Keratinocyte (primary cell): ENCODE results near the gene GPR153. TPM values are rescaled to one million over a fixed set of nuclear protein-coding genes. Genes with fewer than 3 reads are reported as not detected.

Source experiments
- DNase-seq: peaks from one replicate; pipeline ENCODE4 v3.0.0-alpha.2; 2011; ENCODE audit warnings: low read depth, missing footprints, low spot score
- FAIRE-seq: peaks from 2 replicates; lab custom pipeline; 2011; peaks lifted over from hg19 to GRCh38; lab: Jason Lieb, UNC
- H2AFZ ChIP-seq: 2 replicates; pipeline ENCODE4 v1.6.0; 2012; ENCODE audit warnings: low read length, control low read depth, inconsistent platforms; ENCODE audit not compliant: control insufficient read depth
- H3K27ac ChIP-seq: 2 replicates; pipeline ENCODE4 v1.5.1; 2011; ENCODE audit warnings: low read length; ENCODE audit not compliant: control insufficient read depth, insufficient read depth
- H3K27me3 ChIP-seq: 3 replicates; pipeline ENCODE4 v1.6.0; 2011; ENCODE audit warnings: low read length; ENCODE audit not compliant: control insufficient read depth, insufficient read depth; ENCODE audit errors: extremely low read depth
- H3K36me3 ChIP-seq, 2 experiments: 2 replicates in 1 of 2; 3 replicates in 1 of 2; pipeline ENCODE4 v1.5.1; 2011; ENCODE audit warnings: low read length in 2 of 2, mild to moderate bottlenecking in 1 of 2; ENCODE audit not compliant: control insufficient read depth in 2 of 2, insufficient read depth in 2 of 2; ENCODE audit errors: extremely low read depth in 1 of 2
- H3K4me1 ChIP-seq: 3 replicates; pipeline ENCODE4 v1.5.1; 2011; ENCODE audit warnings: low read length; ENCODE audit not compliant: control insufficient read depth, insufficient read depth; ENCODE audit errors: extremely low read depth
- H3K4me2 ChIP-seq: 3 replicates; pipeline ENCODE4 v1.6.0; 2011; ENCODE audit warnings: low read depth, low read length; ENCODE audit not compliant: control insufficient read depth, insufficient read depth; ENCODE audit errors: extremely low read depth
- H3K4me3 ChIP-seq, 3 experiments: fragments of 200-600 bp in 1 of 3; sonication (generic) in 1 of 3; 2 replicates in 2 of 3; 3 replicates in 1 of 3; pipeline ENCODE4 v1.5.1; 2011 to 2016; ENCODE audit warnings: low read length in 3 of 3, mild to moderate bottlenecking in 3 of 3, control low read depth in 2 of 3, inconsistent platforms in 1 of 3, low read depth in 1 of 3, mixed read lengths in 1 of 3, mixed run types in 1 of 3, moderate library complexity in 1 of 3; ENCODE audit not compliant: control insufficient read depth in 2 of 3, insufficient read depth in 2 of 3; ENCODE audit errors: extremely low read depth in 1 of 3
- H3K79me2 ChIP-seq: 2 replicates; pipeline ENCODE4 v1.6.0; 2012; ENCODE audit warnings: low read length; ENCODE audit not compliant: control insufficient read depth, insufficient read depth
- H3K9ac ChIP-seq: 3 replicates; pipeline ENCODE4 v1.6.0; 2011; ENCODE audit warnings: low read length; ENCODE audit not compliant: control insufficient read depth, insufficient read depth; ENCODE audit errors: extremely low read depth
- H3K9me1 ChIP-seq: 3 replicates; pipeline ENCODE4 v1.6.0; 2011; ENCODE audit warnings: low read length; ENCODE audit not compliant: control insufficient read depth, insufficient read depth; ENCODE audit errors: extremely low read depth
- H3K9me3 ChIP-seq: 2 replicates; pipeline ENCODE4 v1.5.1; 2012; ENCODE audit warnings: low read depth, low read length; ENCODE audit not compliant: control insufficient read depth
- H4K20me1 ChIP-seq: 3 replicates; pipeline ENCODE4 v1.6.0; 2011; ENCODE audit warnings: low read length; ENCODE audit not compliant: control insufficient read depth, insufficient read depth; ENCODE audit errors: extremely low read depth
- EZH2 ChIP-seq: IDR thresholded peaks from one replicate; pipeline ENCODE4 v1.6.1; 2012; ENCODE audit warnings: inconsistent platforms, mild to moderate bottlenecking, low read length, moderate library complexity
- dilution Hi-C: fragments of 300-500 bp; cut with MboI; formaldehyde crosslinking; loops from one replicate; pipeline ENCODE4 v1.7.0; 2020; ENCODE audit warnings: low sequenced_read_pairs; ENCODE audit not compliant: extremely low pct_ligation_motif_present
- polyA plus RNA-seq, 5 experiments: library from polyadenylated mRNA; depleted of rRNA in 3 of 5; stranded (reverse) in 3 of 5; stranded (forward) in 1 of 5; unstranded in 1 of 5; fragments of >200 nt; gene quantifications; 1 replicate in 1 of 5; 2 replicates in 3 of 5; 3 replicates in 1 of 5; pipeline versions ENCODE4 v1.2.1 to v1.2.3, GENCODE V29; 2011 to 2012; ENCODE audit warnings: missing spikeins in 2 of 5, low read depth in 1 of 5, low replicate concordance in 1 of 5
- TF ChIP-seq, protein P1 (sequence below), 3 experiments: IDR thresholded peaks in 1 of 3; conservative IDR thresholded peaks in 1 of 3; optimal IDR thresholded peaks in 1 of 3; 2 replicates in 2 of 3; 3 replicates in 1 of 3; pipeline versions ENCODE3 to v1.5.1; 2011; ENCODE audit warnings: low read length in 3 of 3, mild to moderate bottlenecking in 3 of 3, moderate library complexity in 2 of 3, control low read depth in 1 of 3, inconsistent platforms in 1 of 3; ENCODE audit not compliant: insufficient read depth in 2 of 3; ENCODE audit errors: extremely low read depth in 1 of 3

The GPR153 gene
- polyA plus RNA-seq, 1 donor (not counting 4 experiments of a cell fraction or from before 2014, with no cell fraction given), result 7.2 TPM

DNA sequence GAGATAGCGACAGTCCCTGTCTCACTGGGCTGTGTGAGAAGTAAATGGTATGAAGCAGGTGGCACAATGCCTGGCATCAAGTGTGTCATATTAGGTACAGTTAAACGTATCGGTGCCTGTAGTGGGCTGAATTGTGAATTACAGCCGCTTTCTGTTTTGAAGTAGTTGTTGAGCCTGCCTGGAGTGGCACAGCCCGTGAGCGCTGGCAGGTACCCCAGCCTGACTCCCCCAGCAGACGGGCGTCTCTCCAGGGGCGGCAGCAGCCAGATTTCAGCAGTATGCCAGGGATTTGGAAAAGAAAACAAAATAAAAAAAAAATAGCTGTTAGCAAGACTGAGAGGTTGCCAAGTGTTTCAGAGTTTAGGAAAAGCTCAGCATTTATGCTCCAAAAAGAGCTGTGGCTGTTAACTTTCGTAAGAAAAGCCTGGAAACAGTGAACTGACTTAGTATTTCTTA lies 26.6 kb upstream of the GPR153 start:
- dilution Hi-C loops, result no loop called here
- Histone ChIP-seq H3K9me3 (no peaks in the 10 kb centered on the region), H3K4me3 (no peak overlapping the region), H3K79me2 (no peaks in the 10 kb centered on the region), H2AFZ (no peak overlapping the region), H3K9me1 (no peaks in the 10 kb centered on the region), H3K27me3 (no peaks in the 10 kb centered on the region), H3K9ac (no peak overlapping the region), H4K20me1 (peaks cover 5% of the 10 kb centered on the region), H3K4me1 (no peaks in the 10 kb centered on the region), H3K4me2 (no peak overlapping the region), H3K27ac (no peak overlapping the region), H3K36me3 (peaks cover 21 to 34% of the 10 kb centered on the region in 2 experiments)
- no peak for FAIRE-seq
- TF ChIP-seq EZH2, result no peak
- TF ChIP-seq, protein P1, sequence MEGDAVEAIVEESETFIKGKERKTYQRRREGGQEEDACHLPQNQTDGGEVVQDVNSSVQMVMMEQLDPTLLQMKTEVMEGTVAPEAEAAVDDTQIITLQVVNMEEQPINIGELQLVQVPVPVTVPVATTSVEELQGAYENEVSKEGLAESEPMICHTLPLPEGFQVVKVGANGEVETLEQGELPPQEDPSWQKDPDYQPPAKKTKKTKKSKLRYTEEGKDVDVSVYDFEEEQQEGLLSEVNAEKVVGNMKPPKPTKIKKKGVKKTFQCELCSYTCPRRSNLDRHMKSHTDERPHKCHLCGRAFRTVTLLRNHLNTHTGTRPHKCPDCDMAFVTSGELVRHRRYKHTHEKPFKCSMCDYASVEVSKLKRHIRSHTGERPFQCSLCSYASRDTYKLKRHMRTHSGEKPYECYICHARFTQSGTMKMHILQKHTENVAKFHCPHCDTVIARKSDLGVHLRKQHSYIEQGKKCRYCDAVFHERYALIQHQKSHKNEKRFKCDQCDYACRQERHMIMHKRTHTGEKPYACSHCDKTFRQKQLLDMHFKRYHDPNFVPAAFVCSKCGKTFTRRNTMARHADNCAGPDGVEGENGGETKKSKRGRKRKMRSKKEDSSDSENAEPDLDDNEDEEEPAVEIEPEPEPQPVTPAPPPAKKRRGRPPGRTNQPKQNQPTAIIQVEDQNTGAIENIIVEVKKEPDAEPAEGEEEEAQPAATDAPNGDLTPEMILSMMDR (optimal IDR thresholded peaks at IDR 0.05 in 1 of 3, IDR thresholded peaks at IDR 0.05 in 1 of 3, conservative IDR thresholded peaks at IDR 0.05 in 1 of 3; ENCODE audit: extremely low read depth in 1 of 3, insufficient read depth in 2 of 3, low read length in 3 of 3), result no peak
- DNase-seq, result no peak

GRCh38 chr1:6287029-6287428 lies 26.1 kb upstream of the GPR153 start:
- no peaks in the 10 kb centered on the region for H3K27me3 ChIP-seq
- H2AFZ ChIP-seq, result no peak overlapping the region
- no peak overlapping the region for H3K4me3 ChIP-seq
- peaks cover 5% of the 10 kb centered on the region for H4K20me1 ChIP-seq
- H3K27ac ChIP-seq, result no peak overlapping the region
- no peaks in the 10 kb centered on the region for H3K9me1 ChIP-seq
- no peaks in the 10 kb centered on the region for H3K9me3 ChIP-seq
- H3K9ac ChIP-seq, result no peak overlapping the region
- no peaks in the 10 kb centered on the region for H3K4me1 ChIP-seq
- dilution Hi-C loops, result no loop called here
- no peak for TF ChIP-seq EZH2
- TF ChIP-seq, protein P1 (optimal IDR thresholded peaks at IDR 0.05 in 1 of 3, IDR thresholded peaks at IDR 0.05 in 1 of 3, conservative IDR thresholded peaks at IDR 0.05 in 1 of 3; ENCODE audit: extremely low read depth in 1 of 3, insufficient read depth in 2 of 3, low read length in 3 of 3), result no peak
- DNase-seq (no peak), FAIRE-seq (no peak)
- H3K4me2 ChIP-seq, result no peak overlapping the region
- peaks cover 16 to 33% of the 10 kb centered on the region in 2 experiments for H3K36me3 ChIP-seq
- no peaks in the 10 kb centered on the region for H3K79me2 ChIP-seq
